Ovary (tissue), 3 donors: ENCODE results near the gene CXCL14.

ENCODE experiments used
- POLR2A ChIP-seq: fragments of 450-650 bp; IDR thresholded peaks from one replicate; pipeline ENCODE4 v1.6.1; 2017; ENCODE audit warnings: antibody characterized with exemption, mild to moderate bottlenecking, moderate library complexity
- TF ChIP-seq, protein P1 (sequence below), 3 donors: fragments of 450-650 bp in 2 of 3; fragments of 200-600 bp in 1 of 3; IDR thresholded peaks; one replicate each; pipeline versions ENCODE4 v1.5.1 to v1.8.0; 2016 to 2022; ENCODE audit warnings: antibody characterized with exemption in 3 of 3, mild to moderate bottlenecking in 1 of 3
- donor health status: DM: no; HTN: no; CAD: no.

DNA sequence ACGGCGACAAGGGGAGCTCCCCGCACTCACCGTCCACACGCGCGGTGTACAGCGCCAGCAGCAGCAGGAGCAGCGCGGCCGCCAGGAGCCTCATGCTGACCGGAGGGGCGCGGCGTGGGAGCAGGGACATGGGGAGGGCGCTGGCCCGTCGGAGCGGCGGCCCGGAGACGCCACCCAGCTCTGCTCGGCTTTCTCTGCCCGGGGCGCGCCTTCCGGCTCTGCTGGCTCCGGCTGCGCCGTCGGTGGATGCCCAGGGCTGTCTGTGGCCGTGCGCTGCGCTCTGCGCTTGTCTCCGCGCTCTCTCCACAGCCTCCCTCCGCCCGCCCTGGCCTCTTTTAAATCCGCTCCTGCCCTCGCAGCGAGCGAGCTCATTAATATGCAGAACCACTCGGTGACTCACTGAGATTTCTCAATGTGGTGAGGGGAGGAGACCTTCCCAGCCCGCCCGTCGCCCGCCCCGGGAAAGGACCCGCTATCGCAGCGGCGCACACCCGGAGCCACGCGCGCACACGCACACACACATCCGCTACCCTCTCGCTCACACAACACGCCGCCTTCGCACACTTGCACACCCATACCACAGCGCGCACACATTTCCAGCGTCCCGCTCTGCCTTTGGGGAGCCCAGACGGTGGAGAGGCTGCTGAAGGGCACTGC lies at the start of gene CXCL14:
- TF ChIP-seq, protein P1, sequence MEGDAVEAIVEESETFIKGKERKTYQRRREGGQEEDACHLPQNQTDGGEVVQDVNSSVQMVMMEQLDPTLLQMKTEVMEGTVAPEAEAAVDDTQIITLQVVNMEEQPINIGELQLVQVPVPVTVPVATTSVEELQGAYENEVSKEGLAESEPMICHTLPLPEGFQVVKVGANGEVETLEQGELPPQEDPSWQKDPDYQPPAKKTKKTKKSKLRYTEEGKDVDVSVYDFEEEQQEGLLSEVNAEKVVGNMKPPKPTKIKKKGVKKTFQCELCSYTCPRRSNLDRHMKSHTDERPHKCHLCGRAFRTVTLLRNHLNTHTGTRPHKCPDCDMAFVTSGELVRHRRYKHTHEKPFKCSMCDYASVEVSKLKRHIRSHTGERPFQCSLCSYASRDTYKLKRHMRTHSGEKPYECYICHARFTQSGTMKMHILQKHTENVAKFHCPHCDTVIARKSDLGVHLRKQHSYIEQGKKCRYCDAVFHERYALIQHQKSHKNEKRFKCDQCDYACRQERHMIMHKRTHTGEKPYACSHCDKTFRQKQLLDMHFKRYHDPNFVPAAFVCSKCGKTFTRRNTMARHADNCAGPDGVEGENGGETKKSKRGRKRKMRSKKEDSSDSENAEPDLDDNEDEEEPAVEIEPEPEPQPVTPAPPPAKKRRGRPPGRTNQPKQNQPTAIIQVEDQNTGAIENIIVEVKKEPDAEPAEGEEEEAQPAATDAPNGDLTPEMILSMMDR (IDR thresholded peaks at IDR 0.05) = no peak
- no peak for TF ChIP-seq POLR2A
